ENCODE measurements around the gene PXYLP1.

GRCh38 chr3:141231101-141231951 lies at the start of gene PXYLP1:
- TF ChIP-seq CTCF (IDR thresholded peaks at IDR 0.05) (peak; percentile 69), EZH2 (IDR thresholded peaks at IDR 0.05; ENCODE audit: borderline replicate concordance, insufficient read depth, low read depth, low read length, poor library complexity, severe bottlenecking) (no peak)

Data from B cell (primary cell).